Measurements from ENCODE around the gene NHLRC4. TPM values are rescaled to one million over a fixed set of nuclear protein-coding genes. Genes with fewer than 3 reads are reported as not detected.

Gene NHLRC4
- total and polyA plus RNA-seq, 2 of the 8 experiments (the other 6 are each of a cell fraction or from before 2014, with no cell fraction given), result 0.60 to 0.76 TPM

GRCh38 chr16:555528-556473 is 11.0 kb upstream of the NHLRC4 start (continued):
- TF ChIP-seq SUZ12 (IDR thresholded peaks at IDR 0.05; ENCODE audit: low read length), result no peak
- TF ChIP-seq SP2 (IDR thresholded peaks at IDR 0.05; ENCODE audit: low read length), result no peak
- TF ChIP-seq SRF (IDR thresholded peaks at IDR 0.05; ENCODE audit: low read depth, low read length), result no peak
- TF ChIP-seq HDAC6 (IDR thresholded peaks at IDR 0.05; ENCODE audit: low read depth, low read length), result no peak
- no peak for TF ChIP-seq CBX8 (IDR thresholded peaks at IDR 0.05; ENCODE audit: borderline replicate concordance, low read depth, low read length)
- no peak for TF ChIP-seq TCF12 (IDR thresholded peaks at IDR 0.05; ENCODE audit: low read depth, low read length)
- no peak for TF ChIP-seq ASH2L (IDR thresholded peaks at IDR 0.05; ENCODE audit: low read length)
- TF ChIP-seq GABPA (IDR thresholded peaks at IDR 0.05; ENCODE audit: borderline replicate concordance, insufficient read depth, low read length), result no peak
- no peak for TF ChIP-seq FOSL1 (IDR thresholded peaks at IDR 0.05; ENCODE audit: insufficient read depth, low read depth, low read length)
- no peak for TF ChIP-seq BRCA1 (IDR thresholded peaks at IDR 0.05; ENCODE audit: low read depth, low read length)

Measured in H1 (cell line).